ENCODE measurements around the gene TMC8.

The TMC8 gene

DNA sequence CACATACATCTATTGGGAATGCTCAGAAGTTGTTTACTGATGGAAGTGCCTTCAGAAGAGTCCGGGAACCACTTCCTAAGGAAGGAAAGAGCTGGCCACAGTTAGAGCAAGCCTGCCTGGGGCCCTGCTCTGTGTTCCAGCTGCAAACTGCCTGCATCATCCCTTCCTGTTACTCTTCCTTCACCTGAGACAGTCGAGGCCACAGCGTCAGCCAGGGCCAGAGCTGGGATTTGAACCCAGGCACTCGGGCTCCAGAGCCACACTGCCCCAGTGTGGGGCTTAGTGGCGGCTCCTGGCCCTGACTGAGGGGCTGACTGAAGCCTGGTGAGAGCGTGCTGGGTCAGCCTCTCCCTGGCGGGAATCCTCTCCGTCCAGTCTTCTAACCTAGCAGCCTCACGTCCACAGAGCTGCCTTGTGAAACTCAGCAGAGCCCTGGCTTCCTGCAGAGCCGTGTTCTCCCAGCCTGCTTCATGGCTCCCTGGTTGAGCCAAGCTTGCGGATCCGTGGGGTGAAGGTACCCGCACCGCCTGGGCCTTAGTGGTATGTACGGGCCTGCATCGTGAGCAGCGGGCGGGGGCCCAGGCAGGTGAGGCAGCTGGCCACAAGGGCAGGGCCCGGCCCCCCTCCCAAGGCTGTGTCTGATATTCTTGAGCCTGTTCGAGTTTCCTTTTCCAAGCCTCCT, 11.0 kb downstream of the TMC8 start:
- Mint-ChIP-seq H3K36me3 (ENCODE audit: low read depth) (no peaks in the 10 kb centered on the region), H3K4me1 (peaks cover 26% of the 10 kb centered on the region), H3K27me3 (ENCODE audit: low read depth) (peaks cover 8% of the 10 kb centered on the region), H3K4me3 (no peak overlapping the region), H3K27ac (peak overlapping the region in 1 of 3 experiments; percentile 80), H3K9me3 (no peaks in the 10 kb centered on the region)
- TF ChIP-seq, protein P1, sequence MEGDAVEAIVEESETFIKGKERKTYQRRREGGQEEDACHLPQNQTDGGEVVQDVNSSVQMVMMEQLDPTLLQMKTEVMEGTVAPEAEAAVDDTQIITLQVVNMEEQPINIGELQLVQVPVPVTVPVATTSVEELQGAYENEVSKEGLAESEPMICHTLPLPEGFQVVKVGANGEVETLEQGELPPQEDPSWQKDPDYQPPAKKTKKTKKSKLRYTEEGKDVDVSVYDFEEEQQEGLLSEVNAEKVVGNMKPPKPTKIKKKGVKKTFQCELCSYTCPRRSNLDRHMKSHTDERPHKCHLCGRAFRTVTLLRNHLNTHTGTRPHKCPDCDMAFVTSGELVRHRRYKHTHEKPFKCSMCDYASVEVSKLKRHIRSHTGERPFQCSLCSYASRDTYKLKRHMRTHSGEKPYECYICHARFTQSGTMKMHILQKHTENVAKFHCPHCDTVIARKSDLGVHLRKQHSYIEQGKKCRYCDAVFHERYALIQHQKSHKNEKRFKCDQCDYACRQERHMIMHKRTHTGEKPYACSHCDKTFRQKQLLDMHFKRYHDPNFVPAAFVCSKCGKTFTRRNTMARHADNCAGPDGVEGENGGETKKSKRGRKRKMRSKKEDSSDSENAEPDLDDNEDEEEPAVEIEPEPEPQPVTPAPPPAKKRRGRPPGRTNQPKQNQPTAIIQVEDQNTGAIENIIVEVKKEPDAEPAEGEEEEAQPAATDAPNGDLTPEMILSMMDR (IDR thresholded peaks at IDR 0.05; ENCODE audit: unreplicated experiment in 3 of 3), result no peak

DNA sequence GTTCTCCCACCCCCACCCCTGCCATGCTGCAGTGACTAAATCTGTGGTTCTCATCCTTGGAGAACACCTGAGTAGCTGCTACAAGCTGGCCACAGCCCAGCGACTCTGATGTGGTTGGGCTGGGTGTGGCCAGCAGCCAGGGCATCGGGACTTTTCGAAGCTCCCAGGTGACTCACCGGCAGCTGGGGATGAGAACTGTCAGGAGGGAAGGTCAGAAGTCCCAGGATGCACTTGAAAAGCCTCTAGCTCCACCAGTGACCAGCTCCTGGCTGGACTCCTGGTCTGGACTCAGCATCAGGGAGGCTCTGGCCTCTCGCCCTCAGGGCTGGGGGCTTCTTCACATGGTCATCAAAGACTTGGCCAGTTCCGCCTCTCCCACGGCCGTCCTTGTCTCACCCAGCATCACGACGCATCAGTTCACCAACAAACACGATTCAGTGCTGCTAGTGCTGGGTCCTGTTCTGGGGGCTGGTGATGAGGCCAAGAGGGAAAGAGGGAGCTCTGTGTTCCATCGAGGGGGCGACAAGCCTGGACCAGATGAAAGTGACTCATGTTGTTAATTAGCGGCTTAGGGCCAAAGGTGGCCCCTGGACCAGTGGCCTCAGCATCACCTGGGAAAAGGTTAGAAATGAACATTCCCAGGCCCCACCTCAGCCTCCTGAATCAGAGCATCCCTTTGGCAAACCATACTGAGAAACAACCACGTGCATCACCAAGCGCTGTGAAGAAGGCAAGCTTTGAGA, 11.7 kb downstream of the TMC8 start:
- H3K4me1 Mint-ChIP-seq, result peaks cover 26% of the 10 kb centered on the region
- H3K27me3 Mint-ChIP-seq (ENCODE audit: low read depth), result peaks cover 8% of the 10 kb centered on the region
- no peak overlapping the region for H3K4me3 Mint-ChIP-seq
- no peaks in the 10 kb centered on the region for H3K9me3 Mint-ChIP-seq
- H3K27ac Mint-ChIP-seq, result peak overlapping the region in 1 of 3 experiments; percentile 21
- TF ChIP-seq, protein P1 (IDR thresholded peaks at IDR 0.05; ENCODE audit: unreplicated experiment in 3 of 3), result no peak
- H3K36me3 Mint-ChIP-seq (ENCODE audit: low read depth), result no peaks in the 10 kb centered on the region

DNA sequence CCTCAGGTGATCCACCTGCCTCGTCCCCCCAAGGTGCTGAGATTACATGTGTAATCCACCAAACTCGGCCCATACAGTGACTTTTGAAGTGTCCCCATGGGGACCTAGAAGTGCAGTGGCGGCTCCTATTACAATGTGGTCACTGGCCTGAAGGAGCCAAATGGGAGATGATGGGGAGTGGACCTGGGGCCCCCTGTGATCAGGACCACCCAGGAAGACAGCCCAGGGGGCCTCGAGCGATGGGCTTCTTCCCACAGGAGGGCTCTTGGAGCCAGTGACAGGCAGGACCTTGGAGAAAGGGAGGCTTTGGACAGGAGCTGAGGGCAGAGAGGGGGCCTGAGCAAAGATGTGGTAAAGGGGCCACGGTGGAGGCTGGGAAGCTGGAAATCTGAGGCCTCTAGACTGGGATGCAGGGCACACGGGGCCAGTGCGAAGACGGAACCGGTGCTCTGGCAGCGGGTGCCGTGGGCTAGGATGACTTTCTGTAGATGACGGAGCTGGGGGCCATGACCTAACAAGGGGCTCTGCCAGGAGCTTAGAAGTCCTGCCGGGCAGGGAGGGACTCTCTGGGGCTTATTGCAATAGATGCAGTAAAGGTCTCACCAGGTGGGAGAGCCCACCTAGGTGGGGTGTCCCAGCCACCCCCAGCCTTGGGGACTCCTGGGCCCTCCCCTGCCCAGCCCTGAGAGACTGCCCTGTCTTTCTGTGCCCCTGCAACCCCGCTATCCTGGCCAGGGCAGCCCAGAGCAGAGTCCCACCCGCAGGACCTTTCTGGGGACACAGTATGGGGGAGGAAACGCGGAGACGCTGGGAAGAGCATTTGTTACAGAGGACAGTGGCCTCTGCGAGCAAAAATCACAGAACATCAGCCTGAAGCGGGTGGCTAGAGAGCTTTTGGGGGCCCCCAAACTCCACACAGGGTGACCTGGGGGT, 12.9 kb downstream of the TMC8 start:
- no peak overlapping the region for H3K4me3 Mint-ChIP-seq
- H3K27ac Mint-ChIP-seq, result peak overlapping the region; percentile 55 to 92 (median 83)
- no peaks in the 10 kb centered on the region for H3K9me3 Mint-ChIP-seq
- H3K4me1 Mint-ChIP-seq, result peaks cover 26% of the 10 kb centered on the region
- peaks cover 8% of the 10 kb centered on the region for H3K27me3 Mint-ChIP-seq (ENCODE audit: low read depth)
- H3K36me3 Mint-ChIP-seq (ENCODE audit: low read depth), result no peaks in the 10 kb centered on the region
- TF ChIP-seq, protein P1 (IDR thresholded peaks at IDR 0.05; ENCODE audit: unreplicated experiment in 3 of 3), result no peak

DNA sequence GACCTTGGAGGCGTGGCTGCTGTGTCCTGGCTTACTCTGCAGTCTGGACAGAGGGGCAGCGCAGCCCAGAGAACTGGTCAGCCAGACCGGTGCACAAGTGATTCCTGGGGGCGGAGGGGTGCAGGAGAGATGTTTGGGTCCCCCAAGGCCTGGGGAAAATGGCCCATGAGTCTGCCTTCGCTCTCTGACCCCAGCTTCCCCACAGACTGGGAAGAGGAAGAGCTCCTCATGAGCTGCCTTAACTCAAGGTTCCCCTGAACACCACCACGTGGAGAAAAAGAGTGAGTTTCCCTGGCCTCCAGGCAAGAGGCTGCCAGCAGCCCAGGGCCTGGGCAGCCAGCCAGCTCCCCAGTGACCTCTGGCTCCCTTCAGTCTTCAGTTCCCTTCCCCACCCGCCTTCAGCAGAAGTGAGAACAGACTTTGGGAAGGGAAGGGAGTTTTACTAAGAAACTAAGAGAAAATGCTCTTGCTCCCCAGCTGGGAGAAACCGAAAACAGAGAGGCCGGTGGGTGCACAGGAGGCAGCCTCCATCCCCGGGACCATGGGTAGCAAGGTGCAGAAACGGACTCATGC, 13.7 kb downstream of the TMC8 start:
- H3K36me3 Mint-ChIP-seq (ENCODE audit: low read depth), result no peaks in the 10 kb centered on the region
- peak overlapping the region; percentile 25 to 39 (median 36) for H3K4me3 Mint-ChIP-seq
- H3K4me1 Mint-ChIP-seq, result peaks cover 26% of the 10 kb centered on the region
- peaks cover 8% of the 10 kb centered on the region for H3K27me3 Mint-ChIP-seq (ENCODE audit: low read depth)
- H3K9me3 Mint-ChIP-seq, result no peaks in the 10 kb centered on the region
- TF ChIP-seq, protein P1 (IDR thresholded peaks at IDR 0.05; ENCODE audit: unreplicated experiment in 3 of 3), result no peak
- peak overlapping the region; percentile 83 to 98 (median 92) for H3K27ac Mint-ChIP-seq

DNA sequence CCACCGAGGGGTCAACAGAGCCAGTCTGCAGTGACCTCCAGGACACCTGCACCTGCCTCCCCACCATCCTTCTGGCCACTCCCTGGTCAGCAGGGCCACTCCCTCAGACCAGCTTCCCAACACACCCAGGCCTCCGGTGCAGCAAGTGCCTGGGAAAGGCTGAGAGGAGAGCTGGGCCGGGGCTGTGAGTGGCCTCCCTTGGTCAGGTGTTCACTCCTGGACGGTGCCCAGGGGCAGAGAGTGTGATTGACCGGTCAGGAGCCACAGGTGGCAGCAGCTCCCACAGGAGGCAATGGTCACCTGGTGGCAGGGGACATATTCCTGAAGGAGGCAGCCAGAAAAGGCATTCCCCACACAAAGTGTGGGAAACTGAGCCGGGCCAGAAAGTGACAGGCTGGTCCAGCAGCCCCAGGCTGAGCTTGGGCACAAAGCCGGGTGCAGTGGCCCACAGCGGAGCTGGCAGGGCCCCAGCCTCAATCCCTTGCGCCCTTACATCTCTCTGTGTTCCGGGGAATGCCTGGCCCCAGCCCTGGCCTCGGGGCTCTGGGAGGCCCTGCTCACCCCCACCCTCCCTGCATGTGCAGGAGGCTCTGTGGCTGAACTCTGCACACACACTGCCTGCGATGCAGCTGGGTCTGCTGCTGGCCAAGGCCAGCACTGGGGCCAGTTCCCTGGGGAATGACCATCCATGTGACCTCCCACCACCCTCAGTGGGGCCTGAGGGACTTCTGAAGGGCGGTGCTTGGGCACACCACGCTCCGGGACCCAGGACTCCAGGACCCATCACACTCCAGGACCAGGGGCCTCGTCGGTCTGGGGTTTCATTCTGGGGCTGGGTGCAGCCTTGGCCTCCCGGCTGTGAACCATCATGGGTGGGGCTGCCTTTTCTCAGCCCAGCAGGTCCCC, 14.4 kb downstream of the TMC8 start:
- H3K27ac Mint-ChIP-seq, result peak overlapping the region; percentile 83 to 98 (median 92)
- H3K36me3 Mint-ChIP-seq (ENCODE audit: low read depth), result no peaks in the 10 kb centered on the region
- no peak overlapping the region for H3K4me3 Mint-ChIP-seq
- peaks cover 25% of the 10 kb centered on the region for H3K4me1 Mint-ChIP-seq
- H3K27me3 Mint-ChIP-seq (ENCODE audit: low read depth), result peaks cover 7% of the 10 kb centered on the region
- H3K9me3 Mint-ChIP-seq, result no peaks in the 10 kb centered on the region
- TF ChIP-seq, protein P1 (IDR thresholded peaks at IDR 0.05; ENCODE audit: unreplicated experiment in 3 of 3), result no peak
